Measurements from ENCODE around the gene DYNLT4. TPM values are rescaled to one million over a fixed set of nuclear protein-coding genes. Genes with fewer than 3 reads are reported as not detected.

DYNLT4 gene
- total RNA-seq, 1 experiment from 2014 or later: 0.54 TPM

- Histone ChIP-seq H3K27me3 (replicated peaks; ENCODE audit: insufficient read depth, low read depth, low read length, poor library complexity) (no peaks in the 10 kb centered on the region), H3K4me3 (ENCODE audit: low read depth, low read length, poor library complexity, severe bottlenecking) (no peak overlapping the region), H3K4me1 (ENCODE audit: insufficient read depth, low read length, poor library complexity, severe bottlenecking) (peaks cover 12% of the 10 kb centered on the region), H3K27ac (ENCODE audit: low read depth, low read length, poor library complexity, severe bottlenecking) (no peak overlapping the region), H3K36me3 (ENCODE audit: insufficient read depth, low read length, poor library complexity, severe bottlenecking) (peaks cover 36% of the 10 kb centered on the region), H3K9me3 (ENCODE audit: low read depth, low read length, poor library complexity, severe bottlenecking) (no peaks in the 10 kb centered on the region)
- TF ChIP-seq EZH2 (IDR thresholded peaks at IDR 0.05; ENCODE audit: borderline replicate concordance, low read depth, low read length, poor library complexity, severe bottlenecking): no peak
- TF ChIP-seq CTCF (conservative IDR thresholded peaks at IDR 0.05; ENCODE audit: low read depth, low read length): no peak
- POLR2A ChIA-PET (ENCODE audit: low non-redundant PET): no interaction called here
- DNase-seq (ENCODE audit: low spot score): no peak
- BruUV-seq (replicated peaks): no TSS peak
- CTCF ChIA-PET: interaction anchor here (0.6 to 0.7 kb wide), 2 partner anchors 47 to 49 kb away, joined by 6 to 7 read pairs; no protein-coding TSS in a partner anchor
- intact Hi-C loops (cut with micrococcal nuclease; ENCODE audit: unreplicated experiment): no loop called here
Measured at GRCh38 chr1:44783697-44784093, 23.5 kb downstream of the DYNLT4 start.

- BruUV-seq (replicated peaks): no TSS peak
- Histone ChIP-seq H3K36me3 (ENCODE audit: insufficient read depth, low read length, poor library complexity, severe bottlenecking) (peaks cover 65% of the 10 kb centered on the region), H3K27ac (ENCODE audit: low read depth, low read length, poor library complexity, severe bottlenecking) (no peak overlapping the region), H3K27me3 (replicated peaks; ENCODE audit: insufficient read depth, low read depth, low read length, poor library complexity) (no peaks in the 10 kb centered on the region), H3K4me1 (ENCODE audit: insufficient read depth, low read length, poor library complexity, severe bottlenecking) (peaks cover 9% of the 10 kb centered on the region), H3K9me3 (ENCODE audit: low read depth, low read length, poor library complexity, severe bottlenecking) (no peaks in the 10 kb centered on the region), H3K4me3 (ENCODE audit: low read depth, low read length, poor library complexity, severe bottlenecking) (no peak overlapping the region)
- ChIA-PET CTCF (no interaction called here), POLR2A (ENCODE audit: low non-redundant PET) (no interaction called here)
- no peak for DNase-seq (ENCODE audit: low spot score)
- TF ChIP-seq EZH2 (IDR thresholded peaks at IDR 0.05; ENCODE audit: borderline replicate concordance, low read depth, low read length, poor library complexity, severe bottlenecking): no peak
- TF ChIP-seq CTCF (conservative IDR thresholded peaks at IDR 0.05; ENCODE audit: low read depth, low read length): no peak
- intact Hi-C loops (cut with micrococcal nuclease; ENCODE audit: unreplicated experiment): no loop called here
Measured at GRCh38 chr1:44780583-44781121, 26.5 kb downstream of the DYNLT4 start.

- ChIA-PET CTCF (no interaction called here), POLR2A (ENCODE audit: low non-redundant PET) (no interaction called here)
- Histone ChIP-seq H3K27me3 (replicated peaks; ENCODE audit: insufficient read depth, low read depth, low read length, poor library complexity) (no peaks in the 10 kb centered on the region), H3K27ac (ENCODE audit: low read depth, low read length, poor library complexity, severe bottlenecking) (no peak overlapping the region), H3K4me1 (ENCODE audit: insufficient read depth, low read length, poor library complexity, severe bottlenecking) (peaks cover 7% of the 10 kb centered on the region), H3K9me3 (ENCODE audit: low read depth, low read length, poor library complexity, severe bottlenecking) (no peaks in the 10 kb centered on the region), H3K36me3 (ENCODE audit: insufficient read depth, low read length, poor library complexity, severe bottlenecking) (peaks cover 65% of the 10 kb centered on the region), H3K4me3 (ENCODE audit: low read depth, low read length, poor library complexity, severe bottlenecking) (no peak overlapping the region)
- no TSS peak for BruUV-seq (replicated peaks)
- intact Hi-C loops (cut with micrococcal nuclease; ENCODE audit: unreplicated experiment): loop anchor here (5.0 kb wide), 1 partner anchor 37 kb away; no protein-coding TSS in a partner anchor
- TF ChIP-seq CTCF (conservative IDR thresholded peaks at IDR 0.05; ENCODE audit: low read depth, low read length): no peak
- TF ChIP-seq EZH2 (IDR thresholded peaks at IDR 0.05; ENCODE audit: borderline replicate concordance, low read depth, low read length, poor library complexity, severe bottlenecking): no peak
- DNase-seq (ENCODE audit: low spot score): no peak
Measured at GRCh38 chr1:44778705-44779576, 28.2 kb downstream of the DYNLT4 start.
